Natural killer cell (primary cell): ENCODE data around the gene NAGLU. TPM values are rescaled to one million over a fixed set of nuclear protein-coding genes. Genes with fewer than 3 reads are reported as not detected.
A peak's percentile ranks its signal among the peaks of the same experiment; 100 is the strongest.

Experiments
- ATAC-seq, 3 donors: fragments of 150-1000 bp in 2 of 3; fragments of 200-7000 bp in 1 of 3; cut with Tn5 transposase; 1 replicate in 1 of 3; 2 replicates in 2 of 3; pipeline ENCODE4 v1.10.0; 2021; ENCODE audit warnings: mild to moderate bottlenecking in 2 of 3, moderate library complexity in 2 of 3
- DNase-seq, 2 donors: peaks; one replicate each; pipeline versions ENCODE4 v3.0.0 to v3.0.0-alpha.2; 2013 to 2021; ENCODE audit warnings: mixed read lengths in 1 of 2
- H3K27ac ChIP-seq: one replicate; pipeline ENCODE4 v1.5.1; 2013; ENCODE audit warnings: mild to moderate bottlenecking, low read length
- H3K27me3 ChIP-seq: one replicate; pipeline ENCODE4 v1.6.1; 2013; ENCODE audit warnings: low read length; ENCODE audit not compliant: control insufficient read depth, insufficient read depth
- H3K36me3 ChIP-seq: one replicate; pipeline ENCODE4 v1.6.1; 2013; ENCODE audit warnings: low read length; ENCODE audit not compliant: control insufficient read depth, insufficient read depth
- H3K4me1 ChIP-seq: one replicate; pipeline ENCODE4 v1.6.1; 2013; ENCODE audit warnings: low read length; ENCODE audit not compliant: control insufficient read depth, insufficient read depth
- H3K4me3 ChIP-seq: one replicate; pipeline ENCODE4 v1.5.1; 2013; ENCODE audit warnings: low read length
- H3K9me3 ChIP-seq: one replicate; pipeline ENCODE4 v1.6.1; 2013; ENCODE audit warnings: low read length; ENCODE audit not compliant: control insufficient read depth, insufficient read depth
- H3K27ac Mint-ChIP-seq, 2 donors: one replicate each; pipeline ENCODE4 v1.8.0; 2022; ENCODE audit warnings: mild to moderate bottlenecking in 2 of 2, mixed read lengths in 2 of 2, moderate library complexity in 1 of 2
- H3K27me3 Mint-ChIP-seq, 2 donors: one replicate each; pipeline ENCODE4 v1.8.0; 2022; ENCODE audit warnings: low read depth in 2 of 2, mixed read lengths in 2 of 2
- H3K36me3 Mint-ChIP-seq: one replicate; pipeline ENCODE4 v1.8.0; 2022; ENCODE audit warnings: mixed read lengths
- H3K4me1 Mint-ChIP-seq, 2 donors: one replicate each; pipeline ENCODE4 v1.8.0; 2022; ENCODE audit warnings: mixed read lengths in 2 of 2
- H3K4me3 Mint-ChIP-seq: one replicate; pipeline ENCODE4 v1.8.0; 2022; ENCODE audit warnings: mild to moderate bottlenecking, moderate library complexity, mixed read lengths
- H3K9me3 Mint-ChIP-seq, 2 donors: one replicate each; pipeline ENCODE4 v1.8.0; 2022; ENCODE audit warnings: mixed read lengths in 2 of 2
- WGBS: methylation state at CpG from one replicate; pipeline ENCODE4 v1.1.7; 2013; ENCODE audit warnings: missing lambda C conversion rate; ENCODE audit not compliant: insufficient coverage; 5-methylcytosine and 5-hydroxymethylcytosine counted together
- intact Hi-C: fragments of 100-400 bp; cut with micrococcal nuclease; formaldehyde crosslinking; loops from one replicate; pipeline ENCODE4 v1.14.2; 2022
- total RNA-seq, 4 donors: library from RNA; stranded (reverse); fragments of 120-200 nt in 1 of 4; gene quantifications; one replicate each; pipeline versions ENCODE4 v1.2.3 to v1.2.4, GENCODE V29; 2013 to 2022
- TF ChIP-seq, protein P1 (sequence below): fragments of 200-600 bp; IDR thresholded peaks from one replicate; pipeline ENCODE4 v1.8.0; 2022; ENCODE audit warnings: antibody characterized with exemption

The NAGLU gene
- total RNA-seq, 3 donors from 2014 or later (not counting 1 experiment from before 2014, with no cell fraction given), result 34.8 to 44.3 (median 36.4) TPM

DNA sequence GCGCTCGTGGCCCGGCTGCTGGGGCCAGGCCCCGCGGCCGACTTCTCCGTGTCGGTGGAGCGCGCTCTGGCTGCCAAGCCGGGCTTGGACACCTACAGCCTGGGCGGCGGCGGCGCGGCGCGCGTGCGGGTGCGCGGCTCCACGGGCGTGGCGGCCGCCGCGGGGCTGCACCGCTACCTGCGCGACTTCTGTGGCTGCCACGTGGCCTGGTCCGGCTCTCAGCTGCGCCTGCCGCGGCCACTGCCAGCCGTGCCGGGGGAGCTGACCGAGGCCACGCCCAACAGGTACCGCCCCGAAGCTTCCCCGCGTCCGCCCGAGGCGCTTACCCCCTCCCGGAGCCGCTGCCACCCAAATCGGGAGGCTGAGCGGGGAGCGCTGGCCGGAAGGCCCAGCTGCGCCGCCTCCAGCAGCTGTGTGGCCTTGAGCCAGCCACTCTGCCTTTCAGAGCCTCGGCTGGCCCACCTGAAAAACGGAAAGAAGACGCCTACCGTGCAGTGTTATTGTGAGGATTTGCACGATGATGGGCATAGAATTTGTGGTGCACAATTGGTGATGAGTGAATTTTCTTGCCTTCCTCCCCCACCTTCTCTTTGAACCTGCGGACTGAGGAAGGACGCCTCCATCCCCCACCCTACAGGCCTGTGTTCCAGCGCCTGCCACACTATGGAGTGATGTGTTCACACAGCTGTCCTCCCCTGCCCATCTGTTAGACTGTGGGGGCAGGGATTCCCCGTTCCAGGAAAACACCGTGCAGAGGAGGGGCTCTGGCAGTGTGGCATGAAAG, 523 bp downstream of the NAGLU start:
- Histone ChIP-seq H3K4me3 (peak overlapping the region; percentile 54), H3K27ac (peak overlapping the region; percentile 16), H3K27me3 (no peaks in the 10 kb centered on the region), H3K4me1 (peaks cover 34% of the 10 kb centered on the region), H3K36me3 (peaks cover 13% of the 10 kb centered on the region), H3K9me3 (no peaks in the 10 kb centered on the region)
- Mint-ChIP-seq H3K27me3 (no peaks in the 10 kb centered on the region), H3K4me3 (peak overlapping the region; percentile 84), H3K4me1 (peaks cover 22 to 46% of the 10 kb centered on the region in 2 donors), H3K9me3 (no peaks in the 10 kb centered on the region), H3K27ac (peak overlapping the region in 1 of 2 donors; percentile 83), H3K36me3 (no peaks in the 10 kb centered on the region)
- TF ChIP-seq, protein P1, sequence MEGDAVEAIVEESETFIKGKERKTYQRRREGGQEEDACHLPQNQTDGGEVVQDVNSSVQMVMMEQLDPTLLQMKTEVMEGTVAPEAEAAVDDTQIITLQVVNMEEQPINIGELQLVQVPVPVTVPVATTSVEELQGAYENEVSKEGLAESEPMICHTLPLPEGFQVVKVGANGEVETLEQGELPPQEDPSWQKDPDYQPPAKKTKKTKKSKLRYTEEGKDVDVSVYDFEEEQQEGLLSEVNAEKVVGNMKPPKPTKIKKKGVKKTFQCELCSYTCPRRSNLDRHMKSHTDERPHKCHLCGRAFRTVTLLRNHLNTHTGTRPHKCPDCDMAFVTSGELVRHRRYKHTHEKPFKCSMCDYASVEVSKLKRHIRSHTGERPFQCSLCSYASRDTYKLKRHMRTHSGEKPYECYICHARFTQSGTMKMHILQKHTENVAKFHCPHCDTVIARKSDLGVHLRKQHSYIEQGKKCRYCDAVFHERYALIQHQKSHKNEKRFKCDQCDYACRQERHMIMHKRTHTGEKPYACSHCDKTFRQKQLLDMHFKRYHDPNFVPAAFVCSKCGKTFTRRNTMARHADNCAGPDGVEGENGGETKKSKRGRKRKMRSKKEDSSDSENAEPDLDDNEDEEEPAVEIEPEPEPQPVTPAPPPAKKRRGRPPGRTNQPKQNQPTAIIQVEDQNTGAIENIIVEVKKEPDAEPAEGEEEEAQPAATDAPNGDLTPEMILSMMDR, result no peak
- peak; percentile 61 to 77 (median 62) for ATAC-seq
- DNase-seq, result peak; percentile 60 to 75
- under 1% methylated on average over 62 of the region's 65 CpGs for WGBS
- intact Hi-C loops, result loop anchor here (2.0 kb wide), 1 partner anchor 18 kb away; no protein-coding TSS in a partner anchor

DNA sequence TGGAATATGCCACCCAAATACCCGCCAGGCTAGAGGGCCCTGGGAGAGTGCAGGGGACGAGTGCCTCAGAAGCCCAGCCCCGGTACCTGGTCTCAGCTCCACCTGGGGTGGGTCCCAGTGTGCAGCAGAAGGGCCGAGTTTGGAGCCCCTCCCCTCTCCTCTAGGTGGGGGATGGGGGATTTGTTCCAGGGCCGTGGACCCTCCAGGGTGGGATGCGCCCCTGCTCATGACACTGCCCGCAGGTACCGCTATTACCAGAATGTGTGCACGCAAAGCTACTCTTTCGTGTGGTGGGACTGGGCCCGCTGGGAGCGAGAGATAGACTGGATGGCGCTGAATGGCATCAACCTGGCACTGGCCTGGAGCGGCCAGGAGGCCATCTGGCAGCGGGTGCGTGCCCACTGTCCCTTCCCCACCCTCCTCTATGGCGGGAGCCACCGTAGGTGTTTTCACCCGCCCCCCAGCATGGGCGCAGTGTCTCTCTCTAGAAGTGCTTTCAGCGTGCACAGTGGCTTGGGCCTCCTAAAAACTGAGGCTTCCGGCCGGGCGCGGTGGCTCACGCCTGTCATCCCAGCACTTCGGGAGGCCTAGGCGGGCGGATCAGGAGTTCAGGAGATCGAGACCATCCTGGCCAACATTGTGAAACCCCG, 1.2 kb downstream of the NAGLU start:
- peaks cover 13% of the 10 kb centered on the region for H3K36me3 ChIP-seq
- Mint-ChIP-seq H3K27ac (peak overlapping the region in 1 of 2 donors; percentile 83), H3K36me3 (no peaks in the 10 kb centered on the region), H3K4me3 (peak overlapping the region; percentile 84), H3K27me3 (no peaks in the 10 kb centered on the region), H3K4me1 (peaks cover 17 to 42% of the 10 kb centered on the region in 2 donors), H3K9me3 (no peaks in the 10 kb centered on the region)
- TF ChIP-seq, protein P1, result no peak
- no peaks in the 10 kb centered on the region for H3K27me3 ChIP-seq
- WGBS, result 88% methylated on average over 28 of the region's 31 CpGs
- DNase-seq, result no peak
- no peaks in the 10 kb centered on the region for H3K9me3 ChIP-seq
- no peak overlapping the region for H3K27ac ChIP-seq
- intact Hi-C loops, result loop anchor here (2.0 kb wide), 1 partner anchor 18 kb away; no protein-coding TSS in a partner anchor
- H3K4me1 ChIP-seq, result peaks cover 31% of the 10 kb centered on the region
- peak overlapping the region; percentile 54 for H3K4me3 ChIP-seq
- no peak for ATAC-seq

DNA sequence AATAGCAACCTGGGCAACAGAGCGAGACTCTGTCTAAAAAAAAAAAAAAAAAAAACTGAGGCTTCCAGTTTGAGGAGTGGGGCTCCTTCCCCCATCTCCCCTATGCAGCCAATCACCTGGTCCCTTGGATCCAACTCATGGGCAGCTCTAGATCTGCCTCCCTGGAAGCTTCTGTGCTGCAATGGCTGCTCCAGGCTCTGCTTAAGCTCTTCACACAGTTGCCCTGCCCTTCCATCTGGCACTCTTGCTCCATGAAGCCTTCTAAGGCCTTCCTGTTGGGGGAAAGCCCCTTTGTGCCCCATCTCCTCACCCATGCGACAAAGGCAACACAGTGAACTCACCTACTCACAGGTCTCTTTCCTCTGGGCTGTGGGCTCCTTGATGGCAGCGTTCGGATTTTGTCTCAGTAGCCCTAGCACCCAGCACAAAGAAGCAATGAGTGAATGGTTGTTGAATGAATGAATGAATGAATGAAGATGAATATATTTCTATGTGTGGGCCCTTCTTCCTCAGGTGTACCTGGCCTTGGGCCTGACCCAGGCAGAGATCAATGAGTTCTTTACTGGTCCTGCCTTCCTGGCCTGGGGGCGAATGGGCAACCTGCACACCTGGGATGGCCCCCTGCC, 1.9 kb downstream of the NAGLU start:
- no peaks in the 10 kb centered on the region for H3K9me3 ChIP-seq
- no peaks in the 10 kb centered on the region for H3K27me3 ChIP-seq
- H3K27ac ChIP-seq, result no peak overlapping the region
- H3K9me3 Mint-ChIP-seq, result no peaks in the 10 kb centered on the region
- H3K36me3 Mint-ChIP-seq, result no peaks in the 10 kb centered on the region
- TF ChIP-seq, protein P1, result no peak
- WGBS, result 96% methylated on average over 5 of the region's 5 CpGs
- peaks cover 17 to 42% of the 10 kb centered on the region in 2 donors for H3K4me1 Mint-ChIP-seq
- intact Hi-C loops, result loop anchor here (2.0 kb wide), 1 partner anchor 17 kb away; no protein-coding TSS in a partner anchor
- no peak overlapping the region for H3K4me3 ChIP-seq
- no peak for ATAC-seq
- no peak for DNase-seq
- H3K36me3 ChIP-seq, result peaks cover 16% of the 10 kb centered on the region
- H3K27ac Mint-ChIP-seq, result peak overlapping the region in 1 of 2 donors; percentile 34
- H3K4me3 Mint-ChIP-seq, result peak overlapping the region; percentile 68
- H3K4me1 ChIP-seq, result peaks cover 29% of the 10 kb centered on the region
- H3K27me3 Mint-ChIP-seq, result no peaks in the 10 kb centered on the region
